Liver (tissue), 9 donors: ENCODE results near the gene BASP1. TPM values are rescaled to one million over a fixed set of nuclear protein-coding genes. Genes with fewer than 3 reads are reported as not detected.

Experiments
- DNase-seq: peaks from one replicate; pipeline ENCODE4 v3.0.0-alpha.2; 2017; ENCODE audit warnings: low spot score
- H3K27ac ChIP-seq, 2 donors: one replicate each; pipeline ENCODE4 v1.7.0; 2013; ENCODE audit warnings: inconsistent platforms in 2 of 2, low read length in 2 of 2, control low read depth in 1 of 2, low read depth in 1 of 2, mild to moderate bottlenecking in 1 of 2
- H3K27me3 ChIP-seq, 4 donors: one replicate each; pipeline versions ENCODE4 v1.6.1 to v1.7.0; 2013; ENCODE audit warnings: low read length in 3 of 4, inconsistent platforms in 1 of 4, mild to moderate bottlenecking in 1 of 4, moderate library complexity in 1 of 4; ENCODE audit not compliant: control insufficient read depth in 4 of 4, insufficient read depth in 4 of 4
- H3K36me3 ChIP-seq, 4 donors: one replicate each; pipeline versions ENCODE4 v1.6.1 to v1.7.0; 2013; ENCODE audit warnings: low read length in 3 of 4, mild to moderate bottlenecking in 3 of 4, low read depth in 1 of 4, moderate library complexity in 1 of 4; ENCODE audit not compliant: control insufficient read depth in 4 of 4, insufficient read depth in 3 of 4
- H3K4me1 ChIP-seq, 4 donors: one replicate each; pipeline versions ENCODE4 v1.6.1 to v1.7.0; 2013; ENCODE audit warnings: low read length in 3 of 4, mild to moderate bottlenecking in 3 of 4, moderate library complexity in 1 of 4; ENCODE audit not compliant: control insufficient read depth in 4 of 4, insufficient read depth in 4 of 4
- H3K4me3 ChIP-seq, 3 donors: one replicate each; pipeline versions ENCODE4 v1.6.1 to v1.7.0; 2013; ENCODE audit warnings: low read length in 3 of 3, control low read depth in 1 of 3, low read depth in 1 of 3, mild to moderate bottlenecking in 1 of 3
- H3K9ac ChIP-seq, 2 donors: one replicate each; pipeline ENCODE4 v1.7.0; 2013; ENCODE audit warnings: low read length in 2 of 2, mild to moderate bottlenecking in 2 of 2, moderate library complexity in 2 of 2, control low read depth in 1 of 2, low read depth in 1 of 2
- H3K9me3 ChIP-seq, 4 donors: one replicate each; pipeline versions ENCODE4 v1.6.1 to v1.7.0; 2013; ENCODE audit warnings: low read length in 3 of 4; ENCODE audit not compliant: control insufficient read depth in 4 of 4
- ATF3 ChIP-seq: IDR thresholded peaks from 2 replicates; pipeline ENCODE4 v1.6.1; 2016; ENCODE audit warnings: antibody characterized with exemption
- CTCF ChIP-seq: fragments of 150-350 bp; IDR thresholded peaks from 2 replicates; pipeline ENCODE4 v1.5.1; 2017; ENCODE audit warnings: improper control_type of control experiment, low read depth, low read length; ENCODE audit not compliant: missing input control
- EGR1 ChIP-seq, 2 donors: IDR thresholded peaks; 2 replicates each; pipeline ENCODE4 v1.6.1; 2016 to 2018; ENCODE audit warnings: antibody characterized with exemption in 2 of 2, low read depth in 2 of 2
- FOXA1 ChIP-seq: IDR thresholded peaks from 2 replicates; pipeline ENCODE4 v1.6.1; 2016; ENCODE audit warnings: antibody characterized with exemption
- FOXA2 ChIP-seq: IDR thresholded peaks from 2 replicates; pipeline ENCODE4 v1.6.1; 2016; ENCODE audit warnings: antibody characterized with exemption
- GABPA ChIP-seq, 2 donors: IDR thresholded peaks in 1 of 2; conservative IDR thresholded peaks in 1 of 2; 2 replicates each; pipeline ENCODE4 v1.6.1; 2016; ENCODE audit warnings: antibody characterized with exemption in 2 of 2, mild to moderate bottlenecking in 1 of 2, moderate library complexity in 1 of 2
- HNF4A ChIP-seq, 2 donors: conservative IDR thresholded peaks; 2 replicates each; pipeline ENCODE4 v1.6.1; 2016; ENCODE audit warnings: antibody characterized with exemption in 2 of 2, mild to moderate bottlenecking in 2 of 2
- HNF4G ChIP-seq: IDR thresholded peaks from 2 replicates; pipeline ENCODE4 v1.6.1; 2016; ENCODE audit warnings: antibody characterized with exemption
- MAX ChIP-seq: IDR thresholded peaks from 2 replicates; pipeline ENCODE4 v1.6.1; 2016; ENCODE audit warnings: antibody characterized with exemption
- NR2F2 ChIP-seq: IDR thresholded peaks from 2 replicates; pipeline ENCODE4 v1.6.1; 2016; ENCODE audit warnings: antibody characterized with exemption
- REST ChIP-seq: IDR thresholded peaks from 2 replicates; pipeline ENCODE4 v1.6.1; 2016; ENCODE audit warnings: antibody characterized with exemption, mild to moderate bottlenecking
- RXRA ChIP-seq, 2 donors: IDR thresholded peaks; 2 replicates each; pipeline ENCODE4 v1.6.1; 2017 to 2018; ENCODE audit warnings: antibody characterized with exemption in 2 of 2, mild to moderate bottlenecking in 1 of 2
- TAF1 ChIP-seq: conservative IDR thresholded peaks from 2 replicates; pipeline ENCODE4 v1.6.1; 2016; ENCODE audit warnings: antibody characterized with exemption, mild to moderate bottlenecking
- YY1 ChIP-seq: IDR thresholded peaks from 2 replicates; pipeline ENCODE4 v1.6.1; 2016; ENCODE audit warnings: antibody characterized with exemption, mild to moderate bottlenecking
- ZBTB33 ChIP-seq: IDR thresholded peaks from 2 replicates; pipeline ENCODE4 v1.6.1; 2016; ENCODE audit warnings: antibody characterized with exemption
- WGBS: extraction: QIAGEN DNeasy Blood & Tissue Kit; methylation state at CpG from one replicate; pipeline ENCODE4 v1.1.7; 2013; 5-methylcytosine and 5-hydroxymethylcytosine counted together
- polyA plus RNA-seq, 2 donors: library from polyadenylated mRNA; stranded (reverse) in 1 of 2; unstranded in 1 of 2; fragments of 200-250 nt in 1 of 2; fragments of >200 nt in 1 of 2; fragmentation: Nextera tagmentation in 1 of 2; extraction: Ambion mirVana in 1 of 2; gene quantifications; one replicate each; pipeline versions ENCODE4 v1.2.1 to v1.2.3, GENCODE V29; 2013 to 2015
- total RNA-seq, 2 donors: library from RNA; depleted of rRNA; stranded (reverse); fragments of >200 nt; gene quantifications; one replicate each; pipeline ENCODE4 v1.2.3, GENCODE V29; 2014
- donor health status: healthy.
- donor health status: healthy.
- donor health status: healthy.
- donor health status: healthy.
- donor health status: healthy.

The BASP1 gene
- total and polyA plus RNA-seq, 4 donors, result 1.2 to 17.0 (median 5.4) TPM

- TF ChIP-seq CTCF (no peak), HNF4A (conservative IDR thresholded peaks at IDR 0.05) (no peak), MAX (no peak)
Observed at GRCh38 chr5:17272111-17272510, 54.7 kb downstream of the BASP1 start (continued).

GRCh38 chr5:17275289-17276158 is 58.1 kb downstream of the BASP1 start:
- 97% methylated on average over 57 of the region's 57 CpGs for WGBS
- peaks cover 0 to 3% (median 0%) of the 10 kb centered on the region in 4 donors for H3K27me3 ChIP-seq
- no peak overlapping the region for H3K27ac ChIP-seq
- H3K36me3 ChIP-seq, result peaks cover 0 to 3% (median 0%) of the 10 kb centered on the region in 4 donors
- no peak for DNase-seq
- no peak overlapping the region for H3K4me3 ChIP-seq
- peaks cover 0 to 2% (median 0%) of the 10 kb centered on the region in 4 donors for H3K9me3 ChIP-seq
- H3K4me1 ChIP-seq, result no peaks in the 10 kb centered on the region
- TF ChIP-seq TAF1 (no peak), CTCF (no peak), FOXA2 (no peak)
- no peak overlapping the region for H3K9ac ChIP-seq

- no peak overlapping the region for H3K4me3 ChIP-seq
- H3K27ac ChIP-seq, result no peak overlapping the region
- DNase-seq, result no peak
- H3K9ac ChIP-seq, result no peak overlapping the region
- 76% methylated on average over 3 of the region's 3 CpGs for WGBS
- H3K9me3 ChIP-seq, result peaks cover 0 to 2% (median 0%) of the 10 kb centered on the region in 4 donors
- no peaks in the 10 kb centered on the region for H3K4me1 ChIP-seq
- peaks cover 0 to 3% (median 0%) of the 10 kb centered on the region in 4 donors for H3K27me3 ChIP-seq
- H3K36me3 ChIP-seq, result peaks cover 0 to 3% (median 0%) of the 10 kb centered on the region in 4 donors
- TF ChIP-seq GABPA (IDR thresholded peaks at IDR 0.05 in 1 of 2, conservative IDR thresholded peaks at IDR 0.05 in 1 of 2) (no peak), RXRA (IDR thresholded peaks at IDR 0.05) (no peak), TAF1 (no peak), YY1 (no peak), EGR1 (IDR thresholded peaks at IDR 0.05; ENCODE audit: low read depth in 2 of 2) (no peak), CTCF (no peak), REST (no peak), ZBTB33 (no peak), HNF4G (no peak), HNF4A (conservative IDR thresholded peaks at IDR 0.05) (no peak), ATF3 (no peak), NR2F2 (no peak), FOXA1 (no peak)
Observed at GRCh38 chr5:17276445-17276844, 59.0 kb downstream of the BASP1 start.
